Transverse colon (tissue), 4 donors: ENCODE results near the gene TNRC18. TPM values are rescaled to one million over a fixed set of nuclear protein-coding genes. Genes with fewer than 3 reads are reported as not detected.

Source experiments
- DNase-seq: peaks from one replicate; pipeline ENCODE4 v3.0.0-alpha.2; 2019
- H3K27ac ChIP-seq, 4 donors: fragments of 200-600 bp; sonication (generic); 2 replicates each; pipeline ENCODE4 v1.5.1; 2016 to 2018; ENCODE audit warnings: inconsistent platforms in 4 of 4
- H3K27me3 ChIP-seq: fragments of 200-600 bp; sonication (generic); 2 replicates; pipeline ENCODE4 v1.5.1; 2017; ENCODE audit warnings: inconsistent platforms
- H3K36me3 ChIP-seq, 4 donors: fragments of 200-600 bp; sonication (generic); 2 replicates each; pipeline ENCODE4 v1.5.1; 2017 to 2019; ENCODE audit warnings: inconsistent platforms in 4 of 4
- H3K4me1 ChIP-seq, 4 donors: fragments of 200-600 bp; sonication (generic); 2 replicates each; pipeline ENCODE4 v1.5.1; 2017 to 2020; ENCODE audit warnings: inconsistent platforms in 4 of 4
- H3K4me3 ChIP-seq, 4 donors: fragments of 200-600 bp; sonication (generic); 1 replicate in 1 of 4; 2 replicates in 3 of 4; pipeline versions ENCODE4 v1.5.1 to v1.6.1; 2017 to 2019; ENCODE audit warnings: inconsistent platforms in 4 of 4
- H3K9me3 ChIP-seq, 2 donors: fragments of 200-600 bp; sonication (generic); 2 replicates each; pipeline ENCODE4 v1.5.1; 2017 to 2019; ENCODE audit warnings: inconsistent platforms in 2 of 2
- CTCF ChIP-seq, 5 experiments: fragments of 200-600 bp in 3 of 5; fragments of 450-650 bp in 2 of 5; sonication (generic) in 3 of 5; IDR thresholded peaks; 1 replicate in 2 of 5; 2 replicates in 3 of 5; pipeline ENCODE4 v1.5.1; 2016 to 2017; ENCODE audit warnings: antibody characterized with exemption in 5 of 5, inconsistent platforms in 3 of 5, mild to moderate bottlenecking in 2 of 5, moderate library complexity in 1 of 5
- EP300 ChIP-seq: sonication (generic); formaldehyde crosslinking; IDR thresholded peaks from one replicate; pipeline ENCODE4 v1.6.1; 2017; ENCODE audit warnings: antibody characterized with exemption, low read depth
- POLR2A ChIP-seq: fragments of 450-650 bp; IDR thresholded peaks from one replicate; pipeline ENCODE4 v1.6.1; 2016; ENCODE audit warnings: antibody characterized with exemption, mild to moderate bottlenecking, moderate library complexity
- POLR2AphosphoS5 ChIP-seq, 3 donors: sonication (generic); formaldehyde crosslinking; IDR thresholded peaks; one replicate each; pipeline ENCODE4 v1.6.1; 2016; ENCODE audit warnings: antibody characterized with exemption in 3 of 3
- WGBS, 2 donors: methylation state at CpG; one replicate each; pipeline ENCODE4 v1.1.5; 2018; ENCODE audit warnings: low coverage in 1 of 2; 5-methylcytosine and 5-hydroxymethylcytosine counted together
- in situ Hi-C, 4 donors: fragments of 200-750 bp; cut with MboI; loops; one replicate each; pipeline versions ENCODE4 v1.15.0 to v1.15.1; 2017; ENCODE audit warnings: low sequenced_read_pairs in 3 of 4, low pct_ligation_motif_present in 1 of 4, low pct_unique_long_range_greater_than_20kb in 1 of 4
- intact Hi-C: fragments of 100-400 bp; cut with DNase I; formaldehyde crosslinking; loops from one replicate; pipeline ENCODE4 v1.15.1; 2023; ENCODE audit warnings: low total_unique reads
- total RNA-seq, 4 donors: library from RNA; depleted of rRNA; stranded (reverse); fragments of >200 nt; gene quantifications; one replicate each; pipeline ENCODE4 v1.1.0, GENCODE V29; 2016

Gene TNRC18
- total RNA-seq, 4 donors from 2014 or later: 91.2 to 430 (median 175) TPM

GRCh38 chr7:5396542-5396941 lies 27.1 kb downstream of the TNRC18 start:
- intact Hi-C loops (no loop called here), in situ Hi-C loops (no loop called here)
- WGBS, 2 donors: 24% methylated on average over 6 of the region's 6 CpGs; no CpG with 5 or more reads in 1 of the 2 donors
- TF ChIP-seq CTCF (IDR thresholded peaks at IDR 0.05) (peak in 2 of 5 experiments; percentile 11 to 21), EP300 (no peak), POLR2A (no peak), POLR2AphosphoS5 (IDR thresholded peaks at IDR 0.05) (no peak)
- Histone ChIP-seq H3K27me3 (no peaks in the 10 kb centered on the region), H3K36me3 (peaks cover 0 to 18% (median 9%) of the 10 kb centered on the region in 4 donors), H3K9me3 (no peaks in the 10 kb centered on the region), H3K4me1 (peaks cover 27 to 54% (median 43%) of the 10 kb centered on the region in 4 donors), H3K27ac (peak overlapping the region; percentile 86 to 92 (median 90)), H3K4me3 (peak overlapping the region; percentile 16 to 55 (median 26))
- peak; percentile 57 for DNase-seq

GRCh38 chr7:5395246-5395645 lies 28.4 kb downstream of the TNRC18 start:
- H3K9me3 ChIP-seq: no peaks in the 10 kb centered on the region
- no peaks in the 10 kb centered on the region for H3K27me3 ChIP-seq
- no peak for DNase-seq
- TF ChIP-seq EP300: no peak
- TF ChIP-seq POLR2AphosphoS5 (IDR thresholded peaks at IDR 0.05): no peak
- TF ChIP-seq CTCF (IDR thresholded peaks at IDR 0.05): no peak
- no peak for TF ChIP-seq POLR2A
- WGBS, 2 donors: 71% methylated on average over 15 of the region's 15 CpGs; no CpG with 5 or more reads in 1 of the 2 donors
- intact Hi-C loops (no loop called here), in situ Hi-C loops (no loop called here)
- peaks cover 0 to 22% (median 13%) of the 10 kb centered on the region in 4 donors for H3K36me3 ChIP-seq
- H3K4me3 ChIP-seq: no peak overlapping the region
- peak overlapping the region in 3 of 4 donors; percentile 5 to 41 (median 7) for H3K27ac ChIP-seq
- peaks cover 19 to 51% (median 33%) of the 10 kb centered on the region in 4 donors for H3K4me1 ChIP-seq

- Histone ChIP-seq H3K9me3 (no peaks in the 10 kb centered on the region), H3K36me3 (peaks cover 0 to 28% (median 17%) of the 10 kb centered on the region in 4 donors), H3K27me3 (no peaks in the 10 kb centered on the region), H3K4me3 (no peak overlapping the region), H3K4me1 (peaks cover 16 to 44% (median 28%) of the 10 kb centered on the region in 4 donors), H3K27ac (peak overlapping the region in 3 of 4 donors; percentile 5 to 41 (median 7))
- no peak for TF ChIP-seq EP300
- 92% methylated on average over 20 of the region's 33 CpGs; no CpG with 5 or more reads in 1 of the 2 donors for WGBS, 2 donors
- intact Hi-C loops (no loop called here), in situ Hi-C loops (no loop called here)
- no peak for DNase-seq
Observed at GRCh38 chr7:5394264-5395105, 29.1 kb downstream of the TNRC18 start.

GRCh38 chr7:5393748-5394147 lies 29.9 kb downstream of the TNRC18 start:
- H3K27me3 ChIP-seq: no peaks in the 10 kb centered on the region
- intact Hi-C loops: no loop called here
- no peaks in the 10 kb centered on the region for H3K9me3 ChIP-seq
- H3K4me1 ChIP-seq: peaks cover 16 to 39% (median 25%) of the 10 kb centered on the region in 4 donors
- H3K36me3 ChIP-seq: peaks cover 0 to 30% (median 17%) of the 10 kb centered on the region in 4 donors
- no peak for DNase-seq
- in situ Hi-C loops: no loop called here
- no peak overlapping the region for H3K4me3 ChIP-seq
- no peak for TF ChIP-seq POLR2A
- no peak for TF ChIP-seq CTCF (IDR thresholded peaks at IDR 0.05)
- no peak for TF ChIP-seq EP300
- TF ChIP-seq POLR2AphosphoS5 (IDR thresholded peaks at IDR 0.05): no peak
- 88% methylated on average over 8 of the region's 8 CpGs; no CpG with 5 or more reads in 1 of the 2 donors for WGBS, 2 donors
- no peak overlapping the region for H3K27ac ChIP-seq
